ENCODE results near the gene ETV6.
A peak's percentile ranks its signal among the peaks of the same experiment; 100 is the strongest.

ETV6 gene

DNA sequence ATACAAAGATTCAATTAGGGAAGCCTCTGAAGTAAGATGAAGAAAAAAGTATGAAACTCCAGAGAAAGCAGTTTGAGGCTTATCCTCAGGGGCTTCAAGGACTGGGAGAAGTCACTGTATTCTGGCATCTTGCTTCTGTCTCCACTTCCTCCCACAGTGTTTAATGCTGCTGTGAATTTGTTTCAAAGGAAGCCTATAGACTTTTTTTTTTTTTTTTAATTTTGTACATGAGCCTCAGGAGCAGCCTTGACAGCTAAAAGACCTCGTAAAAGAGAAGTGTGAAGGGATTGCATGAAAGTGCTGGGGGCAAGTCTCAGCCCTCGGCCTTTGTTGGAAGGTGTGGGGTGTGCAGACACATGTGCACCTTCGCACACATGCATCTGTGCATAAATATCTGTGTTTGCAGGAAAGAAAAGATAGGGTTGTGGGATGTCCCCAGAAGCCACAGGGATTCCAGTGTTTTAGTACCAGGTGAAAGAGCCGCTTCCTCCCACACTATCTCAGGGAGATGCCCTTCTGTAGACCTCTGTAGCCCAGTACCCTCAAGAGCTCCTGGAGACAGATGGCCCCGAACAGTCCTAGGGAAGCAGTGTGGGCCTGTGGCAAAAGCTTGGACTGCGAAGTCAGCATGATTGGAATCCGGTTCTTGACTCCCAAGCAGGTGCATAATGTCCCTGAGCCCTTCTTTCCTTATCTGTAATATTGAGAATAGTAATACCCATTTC, 227.8 kb downstream of the ETV6 start:
- Histone ChIP-seq H3K27ac (peak overlapping the region in 11 of 21 experiments; percentile 10 to 63 (median 42)), H3K4me3 (no peak overlapping the region)

DNA sequence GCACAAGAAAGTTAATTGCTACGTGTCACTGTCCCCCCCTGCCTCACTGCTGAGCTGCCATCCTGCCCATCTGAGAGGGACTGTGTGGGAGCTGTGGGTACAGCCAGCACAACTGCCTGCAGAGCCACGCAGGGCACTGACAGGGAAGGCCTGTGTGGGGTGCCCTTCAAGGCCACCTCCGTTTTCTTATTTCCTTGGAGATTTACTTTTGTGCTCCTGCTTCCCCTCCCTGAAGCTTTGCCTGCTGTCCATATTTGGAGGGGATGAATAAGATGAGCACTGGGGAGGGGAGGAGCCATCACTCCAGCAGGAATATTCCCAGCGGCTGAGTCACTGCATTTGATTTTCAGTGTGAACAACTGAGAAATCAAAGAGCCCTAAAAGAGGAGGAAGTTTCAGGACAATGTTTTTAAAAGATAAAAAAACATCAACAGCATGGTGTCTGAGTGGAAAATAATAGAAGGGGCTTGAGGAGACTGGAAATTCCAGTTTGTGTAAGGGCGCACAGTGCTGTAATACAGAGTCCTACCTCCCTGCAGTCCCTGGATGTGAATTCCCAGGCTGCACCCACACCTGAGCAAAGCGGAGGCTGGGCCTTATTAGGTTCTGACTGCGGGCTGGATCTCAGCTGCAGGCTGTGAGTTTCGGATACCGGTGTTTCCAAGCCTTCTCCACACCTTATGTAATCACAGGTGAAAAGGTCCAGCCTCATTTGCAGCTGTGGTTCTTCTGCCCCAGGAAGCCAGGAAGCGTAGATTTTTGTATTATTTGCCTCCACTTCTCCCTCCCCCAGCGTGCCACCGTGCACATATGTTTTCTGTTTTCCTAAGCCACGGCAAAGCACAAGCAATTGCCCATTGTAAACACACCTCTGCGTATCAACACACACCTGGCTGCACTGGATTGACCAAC, 228.7 kb downstream of the ETV6 start:
- H3K4me3 ChIP-seq = no peak overlapping the region
- H3K27ac ChIP-seq = peak overlapping the region in 17 of 21 experiments; percentile 10 to 63 (median 42)

DNA sequence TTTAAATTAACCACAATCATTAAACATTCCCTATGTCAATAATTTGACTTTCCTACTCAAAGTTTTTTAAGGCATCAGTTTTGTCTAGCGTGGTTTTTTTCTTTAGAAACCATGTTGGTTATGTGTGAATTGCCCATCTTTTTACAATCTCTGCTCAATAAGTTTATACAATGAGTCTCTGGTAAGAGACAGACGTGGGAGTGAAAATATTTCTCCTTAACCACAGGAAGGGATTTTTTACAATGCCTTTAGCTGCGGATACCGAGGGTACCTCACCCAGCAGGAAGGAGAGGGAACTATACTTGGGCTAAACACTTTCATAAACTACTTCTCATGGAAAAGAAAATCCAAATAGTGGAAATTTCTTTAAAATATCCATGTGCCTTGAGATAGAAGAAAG, 229.8 kb downstream of the ETV6 start:
- H3K4me3 ChIP-seq = no peak overlapping the region
- peak overlapping the region in 3 of 21 experiments; percentile 5 to 25 (median 8) for H3K27ac ChIP-seq

GRCh38 chr12:11880381-11880780, 230.9 kb downstream of the ETV6 start:
- peak overlapping the region in 2 of 21 experiments; percentile 8 to 38 for H3K27ac ChIP-seq
- no peak overlapping the region for H3K4me3 ChIP-seq

DNA sequence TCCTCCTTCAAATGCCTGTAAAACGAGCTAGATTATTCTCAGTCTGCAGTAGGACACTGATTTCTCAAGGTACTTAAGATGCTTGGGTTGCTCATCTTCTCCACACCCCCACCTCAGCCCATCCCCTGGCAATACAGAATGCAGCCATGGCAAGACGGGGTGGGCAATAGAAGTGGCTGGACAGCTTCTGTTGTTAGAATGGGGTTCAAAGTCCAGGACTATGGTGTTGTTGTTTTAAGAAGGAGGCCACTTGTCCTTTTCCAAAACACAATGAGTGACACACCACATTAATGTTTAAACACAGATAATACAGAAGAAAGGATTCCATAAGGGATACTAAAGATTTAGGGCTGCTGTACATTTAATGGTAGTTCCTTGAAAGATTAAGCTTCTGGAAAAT, 232.4 kb downstream of the ETV6 start:
- H3K27ac ChIP-seq = peak overlapping the region in 2 of 21 experiments; percentile 19 to 24
- no peak overlapping the region for H3K4me3 ChIP-seq

GRCh38 chr12:11882301-11883019, 233.0 kb downstream of the ETV6 start:
- Histone ChIP-seq H3K4me3 (no peak overlapping the region), H3K27ac (peak overlapping the region in 2 of 21 experiments; percentile 9 to 11)

DNA sequence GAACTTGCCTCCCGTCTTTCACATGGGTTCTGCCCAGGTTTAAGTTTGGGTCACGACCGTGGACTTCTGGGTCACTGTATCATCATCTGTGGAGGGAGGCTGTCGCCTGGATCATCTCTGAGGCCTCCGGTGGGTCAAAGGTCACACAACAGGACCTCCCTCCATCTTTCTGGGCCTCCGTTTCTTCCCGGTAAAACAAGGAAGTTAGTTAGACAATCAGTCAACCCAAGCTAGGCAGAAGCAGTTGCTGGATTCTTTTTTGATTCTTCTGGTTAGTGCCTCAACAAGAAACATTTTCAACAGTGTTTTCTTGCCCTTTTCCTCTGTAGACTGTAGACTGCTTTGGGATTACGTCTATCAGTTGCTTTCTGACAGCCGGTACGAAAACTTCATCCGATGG, 234.6 kb downstream of the ETV6 start:
- Histone ChIP-seq H3K4me3 (no peak overlapping the region), H3K27ac (peak overlapping the region in 17 of 21 experiments; percentile 2 to 82 (median 60))

DNA sequence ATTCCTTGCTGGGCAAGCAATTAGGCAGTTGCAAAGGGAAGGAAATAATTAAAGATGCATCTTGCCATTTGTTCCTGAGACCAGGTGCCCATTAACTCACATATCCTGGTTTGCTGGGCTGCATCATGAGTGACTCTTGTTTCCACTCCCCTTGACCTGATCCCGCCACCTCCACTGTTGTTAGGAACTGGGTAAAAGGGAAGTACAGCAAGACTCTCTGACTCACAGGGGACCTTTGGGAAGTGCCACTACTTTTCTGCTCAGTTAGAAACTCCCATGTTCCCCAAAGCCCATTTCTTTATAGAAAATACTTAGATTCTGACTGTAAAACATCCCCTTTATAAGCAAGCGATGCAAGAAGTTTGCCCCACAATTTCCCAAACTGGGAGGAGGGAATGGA, 235.2 kb downstream of the ETV6 start:
- Histone ChIP-seq H3K4me3 (no peak overlapping the region), H3K27ac (peak overlapping the region in 18 of 21 experiments; percentile 41 to 82 (median 61))

- no peak overlapping the region for H3K4me3 ChIP-seq
- peak overlapping the region in 18 of 21 experiments; percentile 41 to 82 (median 61) for H3K27ac ChIP-seq
Measured at GRCh38 chr12:11885261-11886038, 236.0 kb downstream of the ETV6 start.

DNA sequence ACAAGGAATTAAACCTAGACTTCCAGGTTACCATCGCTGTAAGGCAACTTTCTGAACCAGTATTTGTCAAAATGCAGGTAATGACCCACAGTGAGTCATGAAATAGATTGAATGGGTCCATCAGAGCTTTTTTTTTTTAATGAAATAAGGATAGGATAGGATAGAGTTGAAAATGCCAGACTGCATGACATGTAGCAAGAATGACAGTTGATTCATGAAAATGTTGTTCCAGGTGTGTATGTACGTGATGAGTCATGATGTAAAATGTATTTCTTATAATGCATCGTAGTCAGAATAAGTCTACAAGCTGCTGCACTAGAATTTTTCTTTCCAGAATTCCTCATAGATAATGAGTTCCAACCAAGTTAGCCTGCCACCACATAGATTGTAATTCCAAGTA, 236.9 kb downstream of the ETV6 start:
- Histone ChIP-seq H3K4me3 (no peak overlapping the region), H3K27ac (peak overlapping the region in 11 of 21 experiments; percentile 16 to 82 (median 62))

- Histone ChIP-seq H3K4me3 (no peak overlapping the region), H3K27ac (no peak overlapping the region)
Measured at GRCh38 chr12:11888029-11888428, 238.6 kb downstream of the ETV6 start.

DNA sequence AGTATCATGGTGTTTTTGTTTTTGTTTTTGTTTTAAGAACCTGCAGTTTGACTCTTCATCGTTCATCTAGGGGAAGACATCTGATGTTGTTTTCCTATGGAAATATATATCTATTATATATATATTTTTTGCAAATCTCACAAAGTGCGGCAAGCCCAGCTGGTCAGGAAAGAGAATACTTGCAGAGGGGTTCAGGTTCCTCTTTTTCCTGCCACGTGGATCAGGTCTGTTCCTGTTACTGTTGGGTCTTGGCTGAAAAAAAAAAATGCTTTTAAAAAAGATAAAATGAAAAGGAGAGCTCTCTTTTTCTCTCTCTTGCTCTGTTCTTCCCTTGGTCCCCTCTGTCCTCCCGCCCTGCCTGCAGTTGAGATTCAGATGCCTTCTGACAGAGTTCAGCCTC, 241.9 kb downstream of the ETV6 start:
- H3K4me3 ChIP-seq = no peak overlapping the region
- peak overlapping the region in 4 of 21 experiments; percentile 30 to 54 (median 40) for H3K27ac ChIP-seq

DNA sequence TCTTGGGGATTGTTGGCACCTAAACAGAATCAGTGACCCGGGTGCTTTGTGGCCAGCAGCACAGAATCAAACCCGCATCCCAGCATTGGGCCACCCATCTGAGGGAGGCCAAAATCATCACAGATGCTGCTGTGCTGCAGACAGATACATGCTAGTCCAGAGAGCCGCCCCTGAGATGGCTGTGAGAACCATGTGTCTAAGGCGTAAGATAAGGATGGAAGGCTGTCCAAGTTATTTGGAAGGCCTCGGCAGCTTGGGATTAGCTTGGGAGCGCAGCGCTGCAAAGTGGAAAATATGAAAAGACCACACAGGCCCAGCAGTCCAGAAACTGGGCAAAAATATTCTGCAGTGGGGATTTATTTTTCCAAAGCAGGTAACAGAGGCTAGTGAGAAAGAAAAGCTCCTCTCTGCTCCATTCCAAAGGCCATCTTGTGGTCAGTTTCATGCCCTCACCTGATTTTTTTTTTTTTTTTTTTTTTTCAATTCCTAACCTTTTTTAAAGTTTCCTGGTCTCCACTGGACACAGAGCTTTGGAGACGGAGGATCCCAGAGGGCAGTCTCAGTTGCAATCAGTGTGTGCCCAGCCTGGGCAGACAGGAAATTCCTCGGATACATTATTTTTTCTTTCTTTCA, 242.4 kb downstream of the ETV6 start:
- H3K27ac ChIP-seq = peak overlapping the region in 1 of 21 experiments; percentile 48
- no peak overlapping the region for H3K4me3 ChIP-seq

- Histone ChIP-seq H3K27ac (no peak overlapping the region), H3K4me3 (no peak overlapping the region)
Measured at GRCh38 chr12:11893998-11894397, 244.5 kb downstream of the ETV6 start.

- Histone ChIP-seq H3K27ac (no peak overlapping the region), H3K4me3 (no peak overlapping the region)
Measured at GRCh38 chr12:11894890-11895289, 245.4 kb downstream of the ETV6 start.

- H3K27ac ChIP-seq = peak overlapping the region in 2 of 21 experiments; percentile 14 to 19
Measured at GRCh38 chr12:11895421-11896078, 246.1 kb downstream of the ETV6 start.

GRCh38 chr12:11896417-11896929, 247.0 kb downstream of the ETV6 start:
- Histone ChIP-seq H3K4me3 (no peak overlapping the region), H3K27ac (no peak overlapping the region)

More at GRCh38 chr12:11895421-11896078, 246.1 kb downstream of the ETV6 start:
- no peak overlapping the region for H3K4me3 ChIP-seq

- Histone ChIP-seq H3K4me3 (no peak overlapping the region), H3K27ac (no peak overlapping the region)
Measured at GRCh38 chr12:11897923-11898322, 248.4 kb downstream of the ETV6 start.
